ENCODE results near the gene ITGB2.

The ITGB2 gene

GRCh38 chr21:44910229-44911067, 10.3 kb downstream of the ITGB2 start:
- no peak for DNase-seq (ENCODE audit: low read depth)

- DNase-seq (ENCODE audit: low read depth), result no peak
These were observed 11.0 kb downstream of the ITGB2 start for GRCh38 chr21:44909719-44910118.

- no peak for DNase-seq (ENCODE audit: low read depth)
These were observed 11.8 kb downstream of the ITGB2 start for GRCh38 chr21:44908908-44909307.

GRCh38 chr21:44907966-44908895, 12.5 kb downstream of the ITGB2 start:
- DNase-seq (ENCODE audit: low read depth), result no peak

DNA sequence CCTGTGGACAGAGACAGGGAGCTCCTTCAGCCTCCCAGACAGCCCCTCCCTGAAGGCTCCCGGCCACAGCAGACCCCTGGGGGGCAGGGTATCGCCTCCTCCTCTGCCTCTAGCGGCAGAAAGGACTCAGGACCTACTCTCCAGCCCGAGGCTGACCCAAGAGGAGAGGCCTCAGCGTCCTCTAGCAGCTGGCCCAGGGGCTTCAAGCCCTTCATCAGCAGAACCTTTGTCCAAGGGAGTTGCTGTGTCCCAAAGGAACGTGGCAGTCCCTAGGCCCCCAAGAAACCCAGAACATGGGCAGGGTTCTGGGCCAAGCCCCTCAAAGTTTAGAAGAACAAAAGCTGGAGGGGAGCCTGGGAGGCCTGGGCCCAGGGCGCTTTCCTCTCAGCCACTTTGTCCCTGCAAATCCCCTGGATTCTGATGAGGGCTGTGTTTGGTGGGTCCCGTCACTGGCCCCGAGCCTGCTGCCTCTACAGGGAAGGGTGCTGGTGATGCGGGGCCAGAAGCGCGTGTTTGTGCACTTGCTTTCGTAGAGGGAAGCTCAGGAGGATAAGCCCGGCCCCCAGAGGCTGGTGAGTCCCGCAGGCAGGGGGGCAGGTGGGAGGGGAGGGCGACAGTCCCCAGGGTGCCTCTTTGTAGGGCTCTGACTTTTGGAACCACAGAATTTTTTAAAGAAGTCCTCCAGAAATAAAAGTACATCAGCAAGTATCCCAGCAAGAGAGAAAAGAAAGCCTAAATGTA, 13.3 kb downstream of the ITGB2 start:
- DNase-seq (ENCODE audit: low read depth), result no peak

GRCh38 chr21:44905728-44906090, 15.0 kb downstream of the ITGB2 start:
- DNase-seq (ENCODE audit: low read depth), result no peak

GRCh38 chr21:44905016-44905727, 15.5 kb downstream of the ITGB2 start:
- no peak for DNase-seq (ENCODE audit: low read depth)

DNA sequence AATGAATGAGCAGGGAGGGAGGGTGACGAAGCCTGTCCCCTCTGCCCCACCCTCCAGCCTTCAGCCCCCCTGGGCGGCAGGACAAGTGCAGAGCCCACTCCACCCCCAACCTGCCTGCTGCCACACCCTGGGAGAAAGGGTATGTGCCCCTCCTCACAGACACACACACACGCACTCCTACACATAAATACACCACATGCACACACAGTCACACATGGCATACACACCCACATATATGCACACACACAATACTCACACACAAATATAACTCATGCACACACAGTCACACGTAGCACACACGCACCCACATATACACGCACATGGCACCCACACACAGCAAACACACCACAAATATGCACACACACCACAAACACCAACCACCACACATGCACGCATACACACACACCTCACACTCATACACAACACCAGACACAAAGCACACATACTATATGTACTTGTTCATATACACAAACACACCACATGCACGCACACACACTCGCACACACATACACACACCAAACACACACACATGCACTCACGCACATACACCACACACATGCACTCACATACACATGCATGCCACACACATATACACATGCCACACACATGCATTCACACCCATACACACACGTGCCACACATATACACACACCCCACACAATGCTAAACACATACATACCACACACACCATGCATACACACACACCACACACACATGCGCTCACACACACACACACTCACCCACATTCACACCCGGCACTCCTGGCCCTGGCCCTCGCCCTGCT, 16.4 kb downstream of the ITGB2 start:
- no peak for DNase-seq (ENCODE audit: low read depth)

GRCh38 chr21:44903689-44904088, 17.0 kb downstream of the ITGB2 start:
- no peak for DNase-seq (ENCODE audit: low read depth)

DNA sequence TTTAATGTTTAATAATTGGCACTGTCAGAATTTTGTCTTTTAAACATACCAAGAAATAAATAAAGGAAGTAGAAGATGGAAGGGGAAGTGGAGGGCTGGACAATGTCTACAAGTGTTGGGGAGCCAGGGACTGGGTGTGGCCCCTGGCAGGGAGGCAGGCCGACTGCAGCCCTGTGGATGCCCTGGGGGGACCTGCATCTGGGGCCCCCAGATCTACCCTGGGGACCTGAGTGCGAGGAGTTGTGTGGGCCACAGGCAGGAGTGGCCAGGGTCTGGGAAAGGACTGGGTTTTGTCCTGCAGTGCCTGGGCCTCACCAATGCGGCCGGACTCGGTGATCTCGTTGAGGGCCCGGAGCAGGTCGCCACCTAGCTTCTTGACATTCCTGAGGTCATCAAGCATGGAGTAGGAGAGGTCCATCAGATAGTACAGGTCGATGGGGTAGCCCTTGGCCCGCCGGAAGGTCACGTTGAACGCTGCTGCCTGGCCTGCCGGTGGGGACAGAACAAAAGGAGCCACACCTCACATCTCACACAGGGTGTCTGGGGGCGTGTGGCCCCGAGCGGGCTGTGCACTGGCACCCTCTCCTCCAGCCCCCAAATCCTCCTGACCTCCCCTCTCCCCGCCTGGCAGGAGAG, 17.5 kb downstream of the ITGB2 start:
- DNase-seq (ENCODE audit: low read depth), result no peak

DNA sequence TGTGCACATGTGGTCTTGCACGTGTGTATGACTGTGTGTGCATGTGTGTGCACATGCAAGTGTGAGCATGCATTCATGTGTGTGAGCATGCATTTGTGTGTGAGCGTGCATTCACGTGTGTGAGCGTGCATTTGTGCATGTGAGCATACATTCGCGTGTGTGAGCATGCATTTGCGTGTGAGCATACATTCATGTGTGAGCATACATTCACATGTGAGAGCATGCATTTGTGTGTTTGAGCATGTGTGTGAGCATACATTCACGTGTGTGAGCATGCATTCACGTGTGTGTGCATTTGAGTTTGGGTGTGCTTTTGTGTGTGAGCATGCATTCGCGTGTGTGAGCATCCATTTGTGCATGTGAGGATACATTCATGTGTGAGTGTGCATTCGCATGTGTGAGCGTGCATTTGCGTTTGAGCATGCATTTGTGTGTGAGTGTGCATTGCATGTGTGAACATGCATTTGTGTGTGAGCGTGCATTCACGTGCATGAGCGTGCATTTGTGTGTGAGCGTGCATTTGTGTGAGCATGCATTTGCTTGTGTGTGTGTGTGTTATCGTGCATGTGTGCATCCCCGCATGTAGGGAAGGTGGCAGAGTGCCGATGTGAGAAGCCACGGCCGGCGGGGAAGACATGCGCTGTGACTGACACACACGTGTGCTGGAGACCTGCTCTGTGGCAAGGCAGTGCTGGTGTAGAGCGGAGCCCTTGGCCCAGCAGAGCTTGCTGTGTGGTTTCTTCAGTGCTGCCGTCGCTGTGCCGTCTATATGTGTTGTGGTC, 18.2 kb downstream of the ITGB2 start:
- DNase-seq (ENCODE audit: low read depth), result no peak

DNA sequence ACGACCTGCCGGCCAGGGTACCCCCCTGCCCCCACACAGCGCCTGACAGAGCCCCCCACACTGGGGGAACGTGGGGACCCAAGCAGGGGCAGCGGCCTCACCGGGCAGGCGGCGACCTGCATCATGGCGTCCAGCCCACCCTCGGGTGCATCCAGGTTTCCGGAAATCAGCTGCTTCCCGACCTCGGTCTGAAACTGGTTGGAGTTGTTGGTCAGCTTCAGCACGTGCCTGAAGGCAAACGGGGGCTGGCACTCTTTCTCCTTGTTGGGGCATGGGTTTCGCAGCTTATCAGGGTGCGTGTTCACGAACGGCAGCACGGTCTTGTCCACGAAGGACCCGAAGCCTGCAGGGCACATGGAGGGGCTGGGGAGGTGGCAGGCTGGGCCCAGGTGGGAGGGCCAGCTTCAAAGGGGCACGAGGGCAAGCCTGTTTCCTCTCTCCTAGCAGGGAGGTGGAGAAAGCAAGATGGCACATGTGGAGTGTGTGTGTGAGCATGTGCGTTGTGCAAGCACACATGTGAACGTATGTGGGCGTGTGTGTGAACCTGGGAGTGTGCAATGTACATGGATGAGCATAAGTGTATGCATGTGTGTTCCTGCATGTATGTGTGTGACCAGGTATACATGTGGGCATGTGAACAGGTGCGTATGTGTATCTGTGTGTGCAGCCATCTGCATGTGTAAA, 19.2 kb downstream of the ITGB2 start:
- DNase-seq (ENCODE audit: low read depth), result no peak

DNA sequence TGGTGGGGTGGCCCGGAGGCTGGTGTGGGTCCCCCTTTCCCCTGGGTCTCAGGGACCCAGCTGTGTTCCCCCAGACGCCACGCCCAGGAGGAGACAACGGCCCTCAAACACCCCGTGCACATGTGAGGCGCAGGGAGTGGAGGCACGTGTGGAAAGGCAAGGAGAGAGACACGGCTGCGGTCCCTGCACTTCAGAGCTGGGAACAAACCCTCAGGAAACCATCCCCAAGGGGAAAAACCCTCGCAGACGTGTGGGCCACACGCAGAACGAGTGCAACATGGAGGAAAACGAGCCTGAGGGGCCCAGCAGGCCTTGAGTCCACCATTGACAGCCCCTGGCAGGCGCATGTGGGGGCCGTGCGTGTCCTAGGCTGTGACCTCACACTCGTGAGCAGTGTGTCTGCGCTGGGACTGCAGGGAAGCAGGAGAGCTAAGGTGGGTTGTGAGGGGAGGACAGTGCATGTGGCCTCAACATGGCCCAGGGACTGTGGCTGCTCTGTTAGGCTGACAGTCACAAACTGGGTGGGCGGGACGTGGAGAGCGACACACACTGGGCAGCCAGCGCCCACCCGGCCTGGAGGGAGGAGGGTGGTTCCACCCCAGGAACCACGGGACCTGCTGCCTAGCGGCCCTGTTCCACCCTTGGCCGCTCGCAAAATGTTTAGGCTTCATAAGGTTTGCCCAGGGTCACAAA, 20.0 kb downstream of the ITGB2 start:
- DNase-seq (ENCODE audit: low read depth), result no peak

- no peak for DNase-seq (ENCODE audit: low read depth)
These were observed 20.7 kb downstream of the ITGB2 start for GRCh38 chr21:44899768-44900558.

- no peak for DNase-seq (ENCODE audit: low read depth)
These were observed 21.6 kb downstream of the ITGB2 start for GRCh38 chr21:44898851-44899767.

DNA sequence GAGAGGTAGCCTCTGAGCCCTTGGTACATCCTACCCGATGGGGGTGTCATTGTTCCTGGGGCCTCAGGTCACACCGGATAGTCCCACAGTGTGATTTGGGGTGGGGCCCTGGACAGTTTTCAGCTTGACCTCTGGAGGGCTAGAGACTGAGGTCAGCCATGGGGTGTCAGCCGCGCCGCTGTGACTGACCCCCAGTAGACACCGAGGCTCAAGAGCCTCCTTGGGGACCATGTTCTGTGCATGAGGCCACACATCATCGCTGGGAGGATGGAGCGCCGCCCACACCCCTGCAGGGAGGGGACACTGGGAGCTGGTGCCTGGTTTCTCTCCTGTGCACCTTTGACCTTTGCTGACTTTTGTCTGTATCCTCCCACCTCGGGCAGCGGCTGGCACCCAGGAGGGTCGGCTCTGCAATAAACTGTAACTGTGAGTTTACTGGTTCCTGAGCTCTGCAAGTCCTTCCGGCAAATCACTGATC, 22.6 kb downstream of the ITGB2 start:
- no peak for DNase-seq (ENCODE audit: low read depth)

Measured in HS-5 (cell line).